HG03442 (cell line): ENCODE data around the gene DNAJC3.
"Not testable (repeated sequence)": the region's sequence is repeated elsewhere in the genome, so short reads cannot be mapped to it uniquely, and the experiment has no call there.

Experiments
- ATAC-seq: cut with Tn5 transposase; IDR thresholded peaks from one replicate; pipeline ENCODE4 v1.9.1; 2021; ENCODE audit warnings: mild to moderate bottlenecking, moderate library complexity; ENCODE audit not compliant: unreplicated experiment

Gene DNAJC3

DNA sequence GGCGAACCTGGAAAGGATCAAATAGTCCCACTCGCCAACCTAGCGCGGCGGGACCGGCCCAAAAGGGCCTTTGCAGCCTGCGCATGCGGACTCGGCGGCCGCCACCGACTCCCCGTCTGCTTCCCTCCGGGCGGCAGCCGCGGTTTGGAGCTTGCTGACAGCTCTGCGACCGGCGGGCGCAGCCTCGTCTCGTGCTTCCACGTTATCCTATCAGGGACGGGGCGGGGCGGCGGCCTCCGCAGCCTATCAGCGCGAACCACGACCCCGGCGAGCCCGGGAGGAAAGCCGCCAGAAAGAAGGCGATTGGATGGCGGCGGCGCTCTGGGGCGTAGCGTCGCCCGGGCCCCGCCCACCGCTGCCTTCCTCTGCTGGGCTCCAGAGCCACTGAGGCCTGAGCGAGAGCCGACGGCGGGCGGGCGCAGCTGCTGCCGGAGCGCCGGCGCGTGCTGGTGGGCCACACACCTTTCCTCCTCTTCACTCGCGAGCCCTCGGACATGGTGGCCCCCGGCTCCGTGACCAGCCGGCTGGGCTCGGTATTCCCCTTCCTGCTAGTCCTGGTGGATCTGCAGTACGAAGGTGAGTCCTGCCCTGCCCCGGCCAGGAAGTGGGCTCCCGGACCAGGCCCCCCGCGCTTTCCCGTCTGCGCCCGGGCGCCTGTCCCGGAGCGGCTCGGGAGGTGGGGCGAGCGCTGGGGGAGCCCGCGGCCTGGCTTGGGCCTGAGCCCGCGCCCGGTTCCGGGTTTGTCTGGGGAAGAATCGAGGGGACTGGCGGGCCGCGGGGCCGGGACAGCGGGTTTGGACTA is at the start of gene DNAJC3:
Gene DNAJC3 (plus strand): TSS at position 378 of the 802 bp plus-strand sequence. CDS start 117 bp downstream, at position 495.
- peak; percentile 94 for ATAC-seq

DNA sequence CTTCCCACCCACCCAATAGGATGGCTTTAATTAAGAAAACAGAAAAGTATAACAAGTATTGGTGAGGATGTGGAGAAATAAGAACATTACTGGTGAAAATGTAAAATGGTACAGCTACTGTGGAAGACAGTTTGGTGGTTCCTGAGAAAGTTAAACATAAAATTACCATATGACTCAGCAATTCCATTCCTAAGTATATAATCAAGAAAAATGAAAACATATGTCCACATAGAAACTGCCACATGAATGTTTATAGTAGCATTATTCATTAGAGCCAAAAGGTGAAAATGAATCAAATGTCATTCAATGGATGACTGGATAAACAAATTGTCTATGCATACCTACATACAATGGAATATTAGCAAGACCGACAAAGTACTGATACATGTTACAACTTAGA is 49.3 kb upstream of the DNAJC3 start:
- no peak for ATAC-seq

DNA sequence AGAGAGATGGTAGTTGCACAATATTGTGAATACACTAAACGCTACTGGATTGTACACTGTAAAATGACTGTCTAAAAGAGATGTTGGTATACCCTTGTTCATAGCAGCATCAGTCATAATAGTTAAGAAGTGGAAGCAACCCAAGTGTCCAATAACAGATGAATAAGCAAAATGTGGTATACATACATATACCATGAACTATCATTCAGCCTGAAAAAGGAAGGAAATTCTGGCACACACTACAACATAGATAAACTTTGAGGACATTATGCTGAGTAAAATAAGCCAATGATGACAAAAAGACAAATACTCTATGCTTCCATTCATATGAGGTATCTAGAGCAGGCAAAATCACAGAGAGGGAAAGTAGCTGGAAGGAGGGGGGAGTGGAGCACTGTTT is 48.5 kb upstream of the DNAJC3 start:
- no peak for ATAC-seq

DNA sequence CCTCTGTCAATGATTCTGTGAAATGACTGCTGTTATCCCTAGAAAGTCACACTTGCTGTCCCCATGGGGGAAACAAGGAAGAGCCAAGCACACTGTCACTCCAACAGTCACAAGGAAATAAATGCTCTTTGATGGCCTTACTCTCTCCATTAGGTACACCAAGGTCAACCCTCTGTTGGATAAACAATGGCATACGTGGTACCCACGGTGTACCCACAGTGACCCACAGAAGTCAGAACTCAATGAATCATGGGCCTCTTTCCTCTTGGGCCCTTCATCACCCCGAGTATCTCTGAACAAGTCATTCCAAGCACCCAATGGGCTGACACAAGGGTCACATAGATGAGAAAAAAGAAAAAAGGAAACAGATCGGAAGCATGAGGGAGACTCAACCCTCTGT is 47.9 kb upstream of the DNAJC3 start:
- ATAC-seq, result no peak

DNA sequence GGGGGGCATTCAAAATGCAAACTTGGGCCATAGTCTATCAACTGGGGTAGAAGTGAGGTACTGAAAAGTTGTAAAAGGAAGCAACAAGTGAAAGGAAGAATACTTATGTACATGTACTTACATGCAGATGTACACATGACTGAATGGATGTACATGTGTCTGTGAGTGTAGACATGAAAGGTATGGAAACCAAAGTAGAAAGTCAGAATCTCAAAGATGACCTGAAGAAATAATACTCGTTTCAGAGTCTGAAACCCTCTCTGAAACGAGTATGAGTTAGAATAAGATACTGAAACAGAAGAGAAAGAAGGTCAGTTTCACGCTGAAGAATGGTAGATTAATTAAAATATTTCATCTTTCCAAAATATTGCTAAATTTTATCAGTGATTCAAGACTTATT is 46.3 kb upstream of the DNAJC3 start:
- no peak for ATAC-seq

DNA sequence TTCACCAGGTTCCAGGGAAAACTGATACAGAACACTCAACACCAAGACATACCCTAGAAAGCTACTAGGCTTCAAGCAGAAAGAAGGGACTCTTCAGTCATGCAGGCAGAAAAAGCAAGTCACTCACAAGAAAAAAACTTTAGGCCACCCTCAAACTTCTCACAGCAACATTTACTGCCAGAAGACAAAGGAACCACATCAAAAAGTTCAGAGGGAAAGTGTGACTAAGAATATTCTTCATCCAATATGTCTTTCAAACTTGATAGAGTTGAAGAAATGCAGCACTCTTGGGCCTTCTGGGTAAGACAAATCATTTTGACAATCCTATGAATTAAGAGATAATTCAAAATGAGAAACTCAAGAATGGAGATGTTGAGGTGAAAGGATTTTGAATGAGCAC is 40.1 kb upstream of the DNAJC3 start:
- ATAC-seq, result no peak

DNA sequence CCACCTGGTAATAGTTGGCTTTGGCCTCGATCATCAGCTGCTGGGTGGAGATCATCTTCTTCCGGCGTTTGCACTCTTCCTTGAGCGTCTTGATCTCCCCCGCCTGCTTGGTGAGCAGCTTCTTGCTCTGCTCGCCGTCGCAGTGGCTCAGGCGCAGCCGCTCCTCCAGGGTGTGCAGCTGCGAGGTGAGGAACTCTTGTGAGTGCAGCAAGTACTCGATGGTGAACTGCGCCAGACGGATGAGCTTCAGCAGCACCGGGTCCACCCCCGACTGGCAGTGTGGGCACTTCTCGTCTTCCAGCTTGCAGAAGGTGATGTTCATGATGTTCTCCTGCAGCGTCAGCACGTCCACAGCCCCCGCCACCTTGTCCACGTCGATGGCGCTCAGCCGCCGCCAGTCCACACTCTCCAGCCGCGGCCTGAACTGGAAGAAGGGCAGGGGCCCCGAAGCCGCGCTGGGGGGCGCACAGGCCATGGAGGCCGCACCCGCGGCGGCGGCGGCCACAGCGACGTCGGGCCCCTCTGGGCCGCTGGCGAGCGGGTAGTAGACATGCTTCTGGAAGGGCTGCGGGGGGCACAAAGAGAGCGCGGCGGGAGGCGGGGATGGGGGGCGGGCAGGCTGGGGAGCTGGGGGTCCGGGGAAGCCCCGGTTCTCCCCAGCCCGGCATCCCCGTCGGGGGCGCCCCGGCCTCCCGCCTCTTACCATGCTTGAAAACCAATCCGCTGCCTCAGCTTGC is 35.5 kb upstream of the DNAJC3 start:
- no peak for ATAC-seq

DNA sequence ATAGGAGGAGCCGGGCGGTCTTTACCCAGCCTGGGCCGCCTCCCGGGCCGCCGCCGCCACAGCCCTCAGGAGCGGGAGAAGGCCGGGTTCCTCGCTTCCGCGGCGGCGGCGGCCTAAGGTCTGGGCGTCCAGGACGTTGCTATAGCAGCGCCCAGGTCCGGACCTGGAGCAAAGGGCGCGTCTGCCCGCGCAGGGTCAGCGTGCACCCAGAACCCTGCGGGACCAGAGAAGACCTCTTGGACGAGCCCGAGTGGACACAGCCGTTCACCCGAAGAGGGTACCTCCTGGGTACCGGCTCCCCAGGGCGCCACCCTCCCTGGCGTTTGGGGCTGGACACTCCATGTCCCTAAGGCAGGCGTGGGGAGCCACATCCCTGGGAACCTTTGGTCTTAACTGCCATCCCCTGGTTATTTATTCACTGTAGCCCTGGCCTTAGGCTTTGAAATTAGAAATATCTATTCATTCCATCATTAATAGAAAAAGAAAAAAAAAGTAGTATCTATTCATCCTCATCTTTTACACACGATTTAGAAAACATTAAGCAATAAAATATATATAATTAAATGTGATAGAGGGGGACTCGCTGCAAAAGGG is 34.8 kb upstream of the DNAJC3 start:
- no peak for ATAC-seq

DNA sequence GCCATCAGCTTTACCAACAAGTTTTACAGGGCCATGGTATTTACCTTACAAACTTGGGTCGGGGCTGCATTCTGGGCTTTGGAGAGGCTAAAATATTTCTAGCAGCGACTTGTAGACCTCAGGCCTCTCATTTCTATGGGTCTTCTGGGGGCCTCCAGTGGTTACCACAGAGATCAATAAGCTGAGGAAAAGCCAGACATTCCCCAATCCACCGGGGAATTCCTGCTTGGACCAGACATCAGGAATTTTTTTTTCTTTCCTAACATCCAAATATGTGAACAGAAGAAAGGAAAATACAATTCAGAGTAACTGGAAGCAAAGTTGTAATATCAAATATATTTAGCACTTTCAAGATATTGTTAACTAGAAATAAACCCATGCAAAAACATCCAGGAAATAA is 33.9 kb upstream of the DNAJC3 start:
- ATAC-seq, result no peak

GRCh38 chr13:95643571-95643935 is 33.4 kb upstream of the DNAJC3 start:
- ATAC-seq, result no peak

GRCh38 chr13:95643936-95644598 is 32.9 kb upstream of the DNAJC3 start:
- peak; percentile 35 for ATAC-seq

GRCh38 chr13:95644601-95645052 is 32.3 kb upstream of the DNAJC3 start, which contains the start of gene DZIP1:
TSS of gene DZIP1 (minus strand) at chr13:95644706. CDS start at chr13:95642029, 2,677 bp downstream.
- ATAC-seq, result peak; percentile 81

DNA sequence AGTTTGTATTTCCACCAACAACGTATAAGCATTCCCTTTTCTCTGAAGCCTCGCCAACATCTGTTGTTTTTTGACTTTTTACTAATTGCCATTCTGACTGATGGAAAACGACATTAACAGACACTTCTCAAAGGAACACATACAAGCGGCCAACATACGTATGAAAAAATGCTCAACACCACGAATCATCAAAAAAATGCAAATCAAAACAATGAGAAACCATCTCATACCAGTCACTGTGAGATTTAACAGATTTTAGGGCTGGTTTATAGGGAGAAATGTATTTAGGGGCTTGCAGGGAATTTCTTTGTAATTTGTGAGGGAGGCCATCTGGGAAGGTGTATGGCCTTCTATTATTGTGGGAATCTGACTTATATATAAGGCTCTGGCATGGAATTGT is 29.6 kb upstream of the DNAJC3 start:
- ATAC-seq, result no peak

DNA sequence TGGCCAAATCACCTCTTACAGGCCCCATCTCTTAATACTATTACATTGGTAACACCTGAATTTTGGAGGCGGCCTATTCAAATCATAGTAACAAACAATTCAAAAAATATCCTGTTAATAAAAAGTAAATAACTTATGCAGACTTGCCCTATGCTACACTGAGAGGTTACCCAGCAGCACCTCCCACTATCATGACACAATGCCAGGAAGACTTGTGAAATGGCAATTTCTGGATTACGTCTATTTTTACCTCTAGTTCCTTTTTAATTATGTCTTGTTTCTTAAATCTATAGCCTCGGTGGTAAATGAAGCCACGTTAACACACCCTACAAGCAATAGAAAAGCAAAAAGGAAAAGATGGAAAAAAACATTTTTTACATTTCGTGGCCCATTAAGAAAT is 26.2 kb upstream of the DNAJC3 start:
- no peak for ATAC-seq

GRCh38 chr13:95652244-95652764 is 24.6 kb upstream of the DNAJC3 start:
- no peak for ATAC-seq

- ATAC-seq, result no peak
Observed at GRCh38 chr13:95652821-95653220, 24.1 kb upstream of the DNAJC3 start.

DNA sequence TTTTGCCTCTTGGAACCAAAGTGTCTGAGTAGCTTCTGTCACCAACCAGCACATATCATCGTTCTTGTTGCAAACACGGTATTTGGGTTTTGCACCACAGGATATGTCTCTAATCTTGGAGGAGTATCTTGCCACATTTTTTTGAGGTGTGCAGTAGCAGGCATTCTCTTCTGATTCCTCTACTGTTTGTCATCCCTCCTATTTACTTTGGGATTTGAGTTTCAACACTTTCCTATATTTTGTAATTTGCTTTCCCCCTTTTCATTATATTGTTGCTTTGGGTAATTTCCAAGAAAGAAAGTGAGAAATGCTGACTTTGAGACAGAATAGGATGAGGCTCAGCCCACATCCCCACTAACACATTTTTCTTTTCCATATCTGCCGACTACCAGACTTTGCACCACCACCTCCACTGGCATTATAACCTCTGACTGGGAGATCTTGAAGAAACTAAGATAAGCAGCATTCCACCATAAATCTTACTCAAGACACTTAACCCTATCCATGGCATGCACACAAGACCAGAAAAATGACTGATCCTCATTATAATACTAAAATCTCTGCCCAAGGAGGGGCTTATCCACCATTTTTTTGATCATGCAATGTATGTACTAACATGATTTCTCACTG is 20.4 kb upstream of the DNAJC3 start:
- ATAC-seq, result no peak

- no peak for ATAC-seq
Observed at GRCh38 chr13:95659500-95659899, 17.4 kb upstream of the DNAJC3 start.

DNA sequence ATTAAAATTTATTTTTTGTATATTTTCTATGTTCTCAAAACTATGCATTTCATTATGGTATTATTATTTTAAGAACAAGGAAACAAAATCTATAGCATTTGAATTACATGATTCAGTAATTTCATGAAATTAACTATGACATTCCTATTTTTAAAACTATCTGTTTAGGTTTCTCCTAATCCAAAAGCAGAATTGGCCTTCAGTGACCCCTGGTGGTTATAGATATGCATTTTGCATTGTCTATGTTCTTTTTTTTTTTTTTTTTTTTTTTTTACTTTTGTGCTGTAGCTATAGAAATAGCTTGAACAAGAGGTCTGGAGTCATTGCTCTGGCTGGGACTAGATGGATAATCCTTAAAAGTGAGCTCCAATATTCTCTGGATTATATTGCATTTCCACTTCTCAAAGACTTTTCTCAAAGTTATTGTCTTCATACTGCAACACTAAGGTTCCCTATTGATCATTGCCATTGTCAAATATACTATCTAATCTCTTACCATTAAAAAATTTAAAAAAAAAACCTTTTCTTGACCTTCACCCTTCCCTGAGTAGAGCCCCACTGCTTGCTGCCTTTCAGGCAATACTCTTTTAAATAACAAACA is 15.9 kb upstream of the DNAJC3 start:
- ATAC-seq, result no peak

- ATAC-seq, result not testable (repeated sequence)
Observed at GRCh38 chr13:95667235-95667634, 9.7 kb upstream of the DNAJC3 start.
